C4-2B (cell line): Measurements from ENCODE around the gene KCND1.

Experiments used
- H3K27ac ChIP-seq: fragments of 450-650 bp; 2 replicates; pipeline ENCODE4 v1.5.1; 2017
- ZFX ChIP-seq: fragments of 450-650 bp; IDR thresholded peaks from 2 replicates; pipeline ENCODE4 v1.6.1; 2017
- TF ChIP-seq, protein P1 (sequence below): fragments of 450-650 bp; conservative IDR thresholded peaks from 2 replicates; pipeline ENCODE4 v1.5.1; 2017; ENCODE audit warnings: mild to moderate bottlenecking

The KCND1 gene

DNA sequence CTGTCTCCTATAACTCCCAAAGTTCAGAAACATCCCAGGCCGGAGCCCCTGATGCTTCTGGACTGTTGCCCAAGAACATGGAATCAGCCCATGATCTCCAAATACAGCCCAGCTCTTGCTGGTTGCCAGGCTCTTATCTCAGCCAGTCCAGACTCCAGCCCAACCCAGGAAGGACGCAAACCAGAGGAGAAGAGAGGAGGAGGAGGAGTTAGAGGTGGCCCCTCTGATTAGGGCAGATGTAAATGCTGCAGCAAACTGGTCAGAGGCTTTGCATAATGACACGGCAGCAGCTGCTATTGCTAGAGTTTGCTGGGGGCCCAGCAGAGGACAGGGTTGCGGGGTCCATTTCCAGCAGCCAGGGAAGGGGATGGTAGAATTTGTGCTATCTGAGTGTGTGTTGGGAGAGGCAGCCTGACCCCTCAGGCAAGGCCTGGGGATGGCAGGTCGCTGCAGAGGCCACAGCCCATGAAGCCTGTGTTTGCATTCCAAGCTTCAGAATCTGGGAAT, 10.0 kb downstream of the KCND1 start:
- no peak for TF ChIP-seq ZFX
- TF ChIP-seq, protein P1, sequence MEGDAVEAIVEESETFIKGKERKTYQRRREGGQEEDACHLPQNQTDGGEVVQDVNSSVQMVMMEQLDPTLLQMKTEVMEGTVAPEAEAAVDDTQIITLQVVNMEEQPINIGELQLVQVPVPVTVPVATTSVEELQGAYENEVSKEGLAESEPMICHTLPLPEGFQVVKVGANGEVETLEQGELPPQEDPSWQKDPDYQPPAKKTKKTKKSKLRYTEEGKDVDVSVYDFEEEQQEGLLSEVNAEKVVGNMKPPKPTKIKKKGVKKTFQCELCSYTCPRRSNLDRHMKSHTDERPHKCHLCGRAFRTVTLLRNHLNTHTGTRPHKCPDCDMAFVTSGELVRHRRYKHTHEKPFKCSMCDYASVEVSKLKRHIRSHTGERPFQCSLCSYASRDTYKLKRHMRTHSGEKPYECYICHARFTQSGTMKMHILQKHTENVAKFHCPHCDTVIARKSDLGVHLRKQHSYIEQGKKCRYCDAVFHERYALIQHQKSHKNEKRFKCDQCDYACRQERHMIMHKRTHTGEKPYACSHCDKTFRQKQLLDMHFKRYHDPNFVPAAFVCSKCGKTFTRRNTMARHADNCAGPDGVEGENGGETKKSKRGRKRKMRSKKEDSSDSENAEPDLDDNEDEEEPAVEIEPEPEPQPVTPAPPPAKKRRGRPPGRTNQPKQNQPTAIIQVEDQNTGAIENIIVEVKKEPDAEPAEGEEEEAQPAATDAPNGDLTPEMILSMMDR = no peak
- H3K27ac ChIP-seq = no peak overlapping the region

DNA sequence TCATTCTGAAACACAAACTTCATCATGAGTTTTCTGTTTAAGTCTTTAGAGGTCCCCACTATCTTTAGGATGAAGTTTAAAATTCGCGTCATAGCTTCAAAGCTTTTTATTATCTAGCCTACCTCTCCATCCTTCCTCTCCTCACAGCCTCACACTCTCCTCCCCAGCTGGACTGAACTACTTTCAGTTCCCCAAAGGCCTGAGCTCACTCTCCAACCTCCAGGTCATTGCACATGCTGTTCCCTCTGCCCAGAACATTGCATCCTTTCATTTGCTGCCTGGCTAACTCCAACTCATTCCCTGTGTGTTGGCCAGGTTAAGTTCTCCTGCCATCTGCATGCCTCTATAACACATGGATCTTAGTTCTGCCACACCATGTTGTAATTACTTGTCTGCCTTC, 11.4 kb downstream of the KCND1 start:
- no peak overlapping the region for H3K27ac ChIP-seq
- TF ChIP-seq, protein P1 = no peak
- no peak for TF ChIP-seq ZFX

DNA sequence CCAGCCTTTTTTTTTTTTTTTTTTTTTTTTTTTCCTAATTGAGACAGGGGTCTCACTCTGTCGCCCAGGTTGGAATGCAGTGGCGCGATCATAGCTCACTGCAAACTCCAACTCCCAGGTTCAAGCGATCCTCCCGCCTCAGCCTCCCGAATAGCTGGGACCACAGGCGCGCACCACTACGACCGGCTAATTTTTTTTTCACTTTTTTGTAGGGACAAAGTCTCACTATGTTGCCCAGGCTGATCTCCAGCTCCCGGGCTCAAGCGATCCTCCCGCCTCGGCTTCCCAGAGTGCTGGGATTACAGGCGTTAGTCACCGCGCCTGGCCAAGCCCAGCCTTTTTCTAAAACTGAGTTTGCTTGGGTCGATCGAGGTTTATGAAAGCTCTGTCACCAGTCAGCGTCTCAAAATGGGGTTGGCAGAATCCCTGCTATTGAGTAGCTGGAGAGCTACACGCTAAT, 13.0 kb downstream of the KCND1 start:
- peak overlapping the region; percentile 88 for H3K27ac ChIP-seq

DNA sequence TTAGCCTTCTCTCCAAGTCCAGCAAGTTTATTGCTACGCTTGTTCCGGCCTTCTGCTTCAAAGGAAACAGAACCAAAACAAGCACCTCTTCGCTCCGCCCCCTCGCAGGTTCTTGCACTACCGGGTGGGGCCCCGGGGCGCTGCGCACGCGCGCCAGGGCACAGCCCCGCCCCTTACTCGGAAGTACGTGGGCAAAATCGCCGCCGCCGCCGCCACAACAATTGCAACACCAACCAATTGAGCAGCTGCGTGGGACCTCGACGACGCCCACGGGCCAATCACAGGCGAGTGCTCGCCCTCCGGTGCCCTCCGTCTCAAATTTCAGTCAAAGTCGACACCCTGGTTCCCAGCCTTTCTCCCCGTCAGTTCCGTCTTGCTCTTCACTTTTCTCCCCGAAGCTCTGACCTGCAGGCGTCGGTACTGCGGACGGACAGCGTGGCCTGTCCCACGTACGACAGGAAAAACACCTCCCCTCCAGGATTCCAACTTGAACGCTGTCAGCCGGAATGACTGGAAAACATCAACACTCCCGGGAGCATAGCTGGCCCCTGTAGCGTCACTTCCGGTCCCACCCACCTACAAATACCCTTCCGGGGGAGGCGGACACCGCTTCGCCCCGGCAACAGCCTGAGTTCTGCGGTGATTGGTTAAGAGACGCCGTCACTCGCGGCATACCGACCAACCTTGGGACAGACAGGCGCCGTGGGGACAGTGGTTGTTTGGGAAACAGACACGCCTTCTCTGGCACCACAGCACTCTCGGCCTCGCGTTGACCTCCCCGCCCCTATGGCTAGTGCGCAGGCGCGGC, 13.6 kb downstream of the KCND1 start:
- peak overlapping the region; percentile 88 for H3K27ac ChIP-seq
- TF ChIP-seq, protein P1 = no peak
- TF ChIP-seq ZFX = no peak

More for the DNA sequence above, 13.0 kb downstream of the KCND1 start:
- TF ChIP-seq, protein P1 = no peak
- TF ChIP-seq ZFX = no peak

DNA sequence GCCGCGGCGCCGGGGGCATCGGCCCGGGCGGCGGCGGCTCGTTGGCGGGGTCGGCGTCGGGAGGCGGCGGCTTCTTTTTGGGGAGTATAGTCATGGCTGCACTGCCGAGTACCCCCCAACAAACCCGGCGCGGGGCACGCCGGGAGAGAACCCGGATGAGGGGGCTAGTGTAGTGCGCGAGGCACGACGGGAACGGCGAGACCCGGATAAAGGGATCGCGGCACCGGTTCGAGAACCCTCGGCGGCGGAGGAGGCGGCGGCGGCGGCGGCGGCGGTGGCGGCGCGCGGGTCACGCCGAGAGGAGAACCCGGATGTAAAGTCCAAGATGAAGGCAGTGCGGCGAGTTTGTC, 14.2 kb downstream of the KCND1 start, which contains the start of gene OTUD5:
OTUD5 (minus strand) TSS at position 131 of the 350 bp plus-strand sequence; CDS start at position 94, 37 bp downstream.
- no peak for TF ChIP-seq ZFX
- TF ChIP-seq, protein P1 = no peak
- H3K27ac ChIP-seq = peak within 1 kb of the TSS; percentile 88

DNA sequence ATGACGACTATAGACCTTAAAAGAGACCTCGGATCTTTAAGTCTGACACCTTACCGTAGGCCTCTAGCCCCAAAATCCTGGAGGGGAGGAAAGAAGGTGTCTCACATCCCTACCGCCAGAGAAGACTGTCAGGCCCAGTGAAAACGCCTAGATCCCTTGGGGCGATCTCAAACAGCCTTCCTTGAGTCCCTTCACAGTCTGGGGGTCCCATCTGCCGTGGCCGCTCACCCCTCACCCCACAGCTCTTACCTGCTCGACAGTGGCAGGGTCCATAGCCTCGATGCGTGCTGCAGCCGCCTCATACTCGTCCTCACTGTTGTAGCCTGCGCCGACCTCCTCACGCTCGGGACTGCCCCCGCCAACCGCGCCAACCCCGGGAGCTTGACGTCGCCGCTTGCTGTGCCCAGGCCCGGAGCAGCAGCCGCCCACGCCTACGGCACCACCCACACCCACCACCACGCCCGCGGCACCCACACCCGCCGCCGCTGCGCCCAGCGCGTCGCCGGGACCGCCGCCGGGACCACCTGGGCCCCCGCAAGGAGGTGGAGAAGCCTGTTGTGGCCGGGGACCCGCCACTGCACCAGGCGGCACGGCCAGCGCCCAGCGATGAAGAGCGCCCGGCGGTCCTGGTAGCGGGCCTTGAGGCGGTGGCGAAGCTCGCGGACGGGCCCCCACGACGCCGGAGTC, 14.8 kb downstream of the KCND1 start:
- no peak for TF ChIP-seq ZFX
- TF ChIP-seq, protein P1 = no peak
- peak overlapping the region; percentile 88 for H3K27ac ChIP-seq

DNA sequence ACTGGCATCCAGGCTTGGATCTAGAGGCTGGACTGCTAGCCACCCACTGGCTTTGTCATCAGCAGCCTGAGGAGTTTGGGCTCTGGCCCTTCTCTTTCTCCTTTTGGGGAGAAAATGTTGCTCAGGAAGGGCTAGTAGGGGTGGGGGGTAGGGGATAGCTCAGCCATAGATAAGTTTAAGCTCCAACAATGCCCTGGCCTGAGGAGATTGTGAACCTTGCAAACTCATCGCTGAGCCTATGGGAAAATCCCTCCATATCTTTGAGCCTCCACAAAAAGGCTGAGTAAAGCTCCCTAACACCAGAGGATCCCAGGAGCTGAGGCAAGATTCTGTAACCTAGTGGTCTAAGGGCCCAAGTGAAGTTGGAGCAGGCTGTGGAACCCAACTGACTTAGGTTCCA, 23.1 kb downstream of the KCND1 start:
- H3K27ac ChIP-seq = no peak overlapping the region

More for the DNA sequence above, 23.1 kb downstream of the KCND1 start:
- TF ChIP-seq, protein P1 = no peak
- TF ChIP-seq ZFX = no peak
